Mesothelial cell of epicardium (in vitro differentiated cells): ENCODE measurements around the gene ANKRD27. TPM values are rescaled to one million over a fixed set of nuclear protein-coding genes. Genes with fewer than 3 reads are reported as not detected.
A peak's percentile ranks its signal among the peaks of the same experiment; 100 is the strongest.

Experiments
- DNase-seq, 2 experiments: peaks; one replicate each; pipeline ENCODE4 v3.0.0; 2021; ENCODE audit warnings: low spot score in 2 of 2; ENCODE audit not compliant: unreplicated experiment in 2 of 2
- H3K27ac Mint-ChIP-seq: 2 replicates; pipeline ENCODE4 v1.8.0; 2021; ENCODE audit warnings: mixed read lengths
- H3K27me3 Mint-ChIP-seq: 2 replicates; pipeline ENCODE4 v1.8.0; 2021; ENCODE audit warnings: low read depth, mixed read lengths
- H3K36me3 Mint-ChIP-seq: 2 replicates; pipeline ENCODE4 v1.8.0; 2021; ENCODE audit warnings: mixed read lengths
- H3K4me1 Mint-ChIP-seq: 2 replicates; pipeline ENCODE4 v1.8.0; 2021; ENCODE audit warnings: mixed read lengths
- H3K4me3 Mint-ChIP-seq: 2 replicates; pipeline ENCODE4 v1.8.0; 2021; ENCODE audit warnings: mild to moderate bottlenecking, moderate library complexity, mixed read lengths
- H3K9me3 Mint-ChIP-seq: 2 replicates; pipeline ENCODE4 v1.8.0; 2021; ENCODE audit warnings: mixed read lengths
- CTCF ChIP-seq: fragments of 200-600 bp; sonication (generic); IDR thresholded peaks from one replicate; pipeline ENCODE4 v1.5.0; 2021; ENCODE audit warnings: antibody characterized with exemption; ENCODE audit not compliant: unreplicated experiment
- total RNA-seq: library from RNA; stranded (reverse); gene quantifications from 3 replicates; pipeline ENCODE4 v1.2.1, GENCODE V29; 2021

Gene ANKRD27
- 30.9 to 33.3 TPM (median 31.8 TPM) in 3 replicates for total RNA-seq

DNA sequence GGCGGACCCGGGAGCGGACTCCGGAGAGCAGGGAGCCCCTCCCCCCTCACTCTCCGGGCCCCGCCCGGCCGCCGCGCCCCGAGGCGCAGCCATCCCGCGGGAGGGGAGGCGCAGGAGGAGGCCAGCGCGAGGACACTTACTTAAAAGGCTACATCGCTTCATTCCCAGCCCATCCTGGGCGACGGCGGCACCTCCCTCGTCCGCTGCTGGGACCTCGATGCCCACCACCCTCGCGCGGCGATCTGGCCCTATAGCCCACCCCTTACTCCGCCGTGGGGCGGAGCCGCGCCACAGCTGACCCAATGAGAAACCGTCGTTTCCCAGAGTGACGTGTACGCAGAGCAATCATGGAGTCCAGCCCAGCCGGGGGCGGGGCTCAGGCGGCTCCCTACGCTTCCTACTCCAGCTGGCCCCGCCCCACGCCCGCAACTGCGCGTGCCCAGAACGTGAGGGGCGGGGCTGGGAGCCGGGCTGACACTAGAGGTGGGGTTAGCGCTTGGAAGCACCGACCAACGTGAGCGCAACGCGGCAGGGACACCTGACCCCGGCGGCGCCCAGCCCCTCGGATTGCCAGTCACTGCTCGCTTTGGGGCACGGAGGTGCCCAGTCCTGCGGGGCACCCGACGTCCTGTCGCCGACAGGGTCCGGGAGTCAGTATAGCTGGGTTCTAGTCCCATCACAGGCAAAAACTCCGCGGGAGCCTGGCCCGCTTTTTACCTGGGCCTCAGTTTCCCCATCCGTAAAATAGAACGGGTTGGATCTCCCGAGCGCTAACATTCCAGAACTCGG is at the start of gene ANKRD27:
Gene ANKRD27 (minus strand): TSS at position 250 of the 789 bp plus-strand sequence. CDS start 16,165 bp downstream, outside the sequence.
- Mint-ChIP-seq H3K9me3 (no peaks in the 10 kb centered on the region), H3K36me3 (no peaks in the 10 kb centered on the region), H3K4me1 (peaks cover 20% of the 10 kb centered on the region), H3K4me3 (peak within 1 kb of the TSS; percentile 90), H3K27me3 (peaks cover 29% of the 10 kb centered on the region), H3K27ac (peak within 1 kb of the TSS; percentile 82)
- no peak for TF ChIP-seq CTCF
- DNase-seq = peak; percentile 97 to 99

DNA sequence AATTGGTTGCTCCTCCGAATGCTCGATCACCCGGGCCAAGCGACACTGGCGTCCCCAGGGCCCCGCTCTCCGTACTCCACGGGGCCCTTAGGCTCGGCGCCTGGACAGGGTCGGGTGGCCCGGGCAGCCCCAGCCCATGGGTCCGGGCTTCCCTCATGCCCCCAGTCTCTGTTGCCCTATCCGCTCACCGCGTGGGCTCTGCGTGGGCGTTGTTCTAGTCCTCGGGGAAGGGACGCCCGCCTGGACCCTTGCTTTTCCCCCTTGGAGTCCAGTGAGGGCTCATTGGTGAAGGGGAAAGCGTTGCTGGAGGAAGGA is 45.9 kb upstream of the ANKRD27 start:
- Mint-ChIP-seq H3K27ac (no peak overlapping the region), H3K4me3 (no peak overlapping the region)
- DNase-seq = no peak

GRCh38 chr19:32720216-32720935 is 45.4 kb upstream of the ANKRD27 start:
- no peak overlapping the region for H3K27ac Mint-ChIP-seq
- no peak for DNase-seq
- TF ChIP-seq CTCF = no peak
- H3K4me3 Mint-ChIP-seq = no peak overlapping the region
- H3K9me3 Mint-ChIP-seq = peaks cover 1% of the 10 kb centered on the region
- H3K4me1 Mint-ChIP-seq = peaks cover 4% of the 10 kb centered on the region
- H3K36me3 Mint-ChIP-seq = peaks cover 10% of the 10 kb centered on the region
- H3K27me3 Mint-ChIP-seq = no peaks in the 10 kb centered on the region

More for the DNA sequence above, 45.9 kb upstream of the ANKRD27 start:
- H3K4me1 Mint-ChIP-seq = peaks cover 4% of the 10 kb centered on the region
- H3K9me3 Mint-ChIP-seq = peaks cover 5% of the 10 kb centered on the region
- no peak for TF ChIP-seq CTCF
- H3K36me3 Mint-ChIP-seq = peaks cover 9% of the 10 kb centered on the region
- no peaks in the 10 kb centered on the region for H3K27me3 Mint-ChIP-seq

- H3K4me1 Mint-ChIP-seq = peaks cover 4% of the 10 kb centered on the region
- no peaks in the 10 kb centered on the region for H3K9me3 Mint-ChIP-seq
- no peak for TF ChIP-seq CTCF
- no peaks in the 10 kb centered on the region for H3K27me3 Mint-ChIP-seq
- DNase-seq = no peak
- H3K27ac Mint-ChIP-seq = no peak within 1 kb of the TSS
- peaks cover 17% of the 10 kb centered on the region for H3K36me3 Mint-ChIP-seq
- no peak within 1 kb of the TSS for H3K4me3 Mint-ChIP-seq
Measured at GRCh38 chr19:32719611-32720059, 44.7 kb upstream of the ANKRD27 start, which contains the start of gene TDRD12. TDRD12 (plus strand) TSS chr19:32719767; CDS start chr19:32720073, 306 bp downstream.

GRCh38 chr19:32718286-32718685 is 43.3 kb upstream of the ANKRD27 start:
- no peak for DNase-seq
- Mint-ChIP-seq H3K4me1 (peaks cover 4% of the 10 kb centered on the region), H3K27ac (peak overlapping the region; percentile 26), H3K27me3 (no peaks in the 10 kb centered on the region), H3K4me3 (no peak overlapping the region), H3K9me3 (no peaks in the 10 kb centered on the region), H3K36me3 (peaks cover 23% of the 10 kb centered on the region)
- no peak for TF ChIP-seq CTCF
